GM18508 (cell line): ENCODE data around the gene NEDD8.

Source experiments
- ATAC-seq: cut with Tn5 transposase; IDR thresholded peaks from one replicate; pipeline ENCODE4 v1.9.1; 2021; ENCODE audit warnings: moderate number of reproducible peaks; ENCODE audit not compliant: insufficient read depth, unreplicated experiment

Gene NEDD8

GRCh38 chr14:24264298-24264697 is 32.1 kb upstream of the NEDD8 start:
- ATAC-seq: no peak

- ATAC-seq: no peak
These were observed 31.7 kb upstream of the NEDD8 start for GRCh38 chr14:24263848-24264247.

- ATAC-seq: no peak
These were observed 30.9 kb upstream of the NEDD8 start, which contains the start of gene TGM1 for GRCh38 chr14:24262821-24263733. TSS of gene TGM1 (minus strand) at chr14:24263177. CDS start at chr14:24262352, 825 bp downstream.

- no peak for ATAC-seq
These were observed 29.8 kb upstream of the NEDD8 start for GRCh38 chr14:24261969-24262327.

- ATAC-seq: no peak
These were observed 29.2 kb upstream of the NEDD8 start for GRCh38 chr14:24261256-24261968.

GRCh38 chr14:24260780-24261157 is 28.6 kb upstream of the NEDD8 start:
- no peak for ATAC-seq

- no peak for ATAC-seq
These were observed 28.0 kb upstream of the NEDD8 start for GRCh38 chr14:24260026-24260779.

GRCh38 chr14:24259282-24260025 is 27.3 kb upstream of the NEDD8 start:
- no peak for ATAC-seq

GRCh38 chr14:24258548-24259265 is 26.5 kb upstream of the NEDD8 start:
- ATAC-seq: no peak

- no peak for ATAC-seq
These were observed 26.0 kb upstream of the NEDD8 start for GRCh38 chr14:24258119-24258518.

- ATAC-seq: no peak
These were observed 24.8 kb upstream of the NEDD8 start for GRCh38 chr14:24256960-24257359.

- no peak for ATAC-seq
These were observed 24.0 kb upstream of the NEDD8 start for GRCh38 chr14:24255931-24256711.

GRCh38 chr14:24255438-24255837 is 23.3 kb upstream of the NEDD8 start:
- no peak for ATAC-seq

GRCh38 chr14:24254630-24255392 is 22.6 kb upstream of the NEDD8 start:
- ATAC-seq: no peak

GRCh38 chr14:24253936-24254335 is 21.8 kb upstream of the NEDD8 start:
- no peak for ATAC-seq

- ATAC-seq: no peak
These were observed 20.3 kb upstream of the NEDD8 start for GRCh38 chr14:24252289-24253124.

GRCh38 chr14:24251880-24252288 is 19.7 kb upstream of the NEDD8 start:
- no peak for ATAC-seq
